Measurements from ENCODE around the gene C3orf49. TPM values are rescaled to one million over a fixed set of nuclear protein-coding genes. Genes with fewer than 3 reads are reported as not detected.

C3orf49 gene
- total RNA-seq, 4 donors from 2014 or later: not detected

DNA sequence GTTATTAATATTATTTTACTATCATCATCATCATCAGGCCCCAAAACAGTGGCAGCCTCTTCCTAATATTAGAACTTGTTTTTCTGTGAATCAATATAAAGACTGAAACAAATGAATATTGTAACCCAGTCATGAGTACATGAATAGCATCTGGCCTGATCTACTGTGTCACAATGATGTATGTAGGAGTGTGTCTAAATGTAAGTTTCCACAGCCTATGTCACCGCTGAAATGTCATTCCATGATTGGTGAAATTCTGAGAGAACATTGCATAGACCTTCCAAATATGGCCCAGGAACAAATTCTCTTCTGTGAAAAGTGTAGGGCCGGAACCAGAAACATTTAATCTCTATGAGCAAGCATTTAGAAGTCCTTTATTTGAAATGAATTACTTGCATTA is 20.6 kb upstream of the C3orf49 start:
- intact Hi-C loops (cut with DNase I): no loop called here
- WGBS, 2 donors: 87 to 95% methylated on average over 2 of the region's 2 CpGs
- no peak for DNase-seq
- TF ChIP-seq, protein P1, sequence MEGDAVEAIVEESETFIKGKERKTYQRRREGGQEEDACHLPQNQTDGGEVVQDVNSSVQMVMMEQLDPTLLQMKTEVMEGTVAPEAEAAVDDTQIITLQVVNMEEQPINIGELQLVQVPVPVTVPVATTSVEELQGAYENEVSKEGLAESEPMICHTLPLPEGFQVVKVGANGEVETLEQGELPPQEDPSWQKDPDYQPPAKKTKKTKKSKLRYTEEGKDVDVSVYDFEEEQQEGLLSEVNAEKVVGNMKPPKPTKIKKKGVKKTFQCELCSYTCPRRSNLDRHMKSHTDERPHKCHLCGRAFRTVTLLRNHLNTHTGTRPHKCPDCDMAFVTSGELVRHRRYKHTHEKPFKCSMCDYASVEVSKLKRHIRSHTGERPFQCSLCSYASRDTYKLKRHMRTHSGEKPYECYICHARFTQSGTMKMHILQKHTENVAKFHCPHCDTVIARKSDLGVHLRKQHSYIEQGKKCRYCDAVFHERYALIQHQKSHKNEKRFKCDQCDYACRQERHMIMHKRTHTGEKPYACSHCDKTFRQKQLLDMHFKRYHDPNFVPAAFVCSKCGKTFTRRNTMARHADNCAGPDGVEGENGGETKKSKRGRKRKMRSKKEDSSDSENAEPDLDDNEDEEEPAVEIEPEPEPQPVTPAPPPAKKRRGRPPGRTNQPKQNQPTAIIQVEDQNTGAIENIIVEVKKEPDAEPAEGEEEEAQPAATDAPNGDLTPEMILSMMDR (IDR thresholded peaks at IDR 0.05): no peak
- TF ChIP-seq POLR2A (IDR thresholded peaks at IDR 0.05): no peak
- H3K27ac ChIP-seq: no peak overlapping the region
- H3K9me3 ChIP-seq: no peaks in the 10 kb centered on the region
- no peaks in the 10 kb centered on the region for H3K36me3 ChIP-seq
- H3K4me1 ChIP-seq: no peaks in the 10 kb centered on the region
- H3K4me3 ChIP-seq: no peak overlapping the region
- no peaks in the 10 kb centered on the region for H3K27me3 ChIP-seq

DNA sequence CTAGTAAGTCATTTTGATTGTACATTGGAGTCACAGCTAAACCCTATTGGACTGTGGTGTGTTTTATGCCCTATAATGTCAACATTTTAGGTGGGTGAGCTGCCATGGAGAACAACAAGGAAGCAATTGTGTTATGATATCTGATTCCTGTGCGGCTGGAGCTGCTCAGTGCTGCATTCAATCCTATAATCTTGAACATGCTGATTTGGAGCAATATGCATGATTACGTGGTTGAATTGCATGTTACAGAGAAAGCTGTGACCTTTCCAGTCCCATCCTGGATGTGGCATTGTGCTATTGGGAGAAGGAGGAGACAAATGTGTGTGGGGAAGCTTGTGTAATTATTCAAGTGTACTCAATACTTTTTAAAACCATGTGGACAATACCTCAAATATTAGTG is 20.1 kb upstream of the C3orf49 start:
- H3K27me3 ChIP-seq: no peaks in the 10 kb centered on the region
- no peak for DNase-seq
- WGBS, 2 donors: 79 to 91% methylated on average over 2 of the region's 2 CpGs
- no peak overlapping the region for H3K4me3 ChIP-seq
- no peak overlapping the region for H3K27ac ChIP-seq
- TF ChIP-seq, protein P1 (IDR thresholded peaks at IDR 0.05): no peak
- no peak for TF ChIP-seq POLR2A (IDR thresholded peaks at IDR 0.05)
- H3K9me3 ChIP-seq: no peaks in the 10 kb centered on the region
- H3K4me1 ChIP-seq: no peaks in the 10 kb centered on the region
- intact Hi-C loops (cut with DNase I): no loop called here
- no peaks in the 10 kb centered on the region for H3K36me3 ChIP-seq

DNA sequence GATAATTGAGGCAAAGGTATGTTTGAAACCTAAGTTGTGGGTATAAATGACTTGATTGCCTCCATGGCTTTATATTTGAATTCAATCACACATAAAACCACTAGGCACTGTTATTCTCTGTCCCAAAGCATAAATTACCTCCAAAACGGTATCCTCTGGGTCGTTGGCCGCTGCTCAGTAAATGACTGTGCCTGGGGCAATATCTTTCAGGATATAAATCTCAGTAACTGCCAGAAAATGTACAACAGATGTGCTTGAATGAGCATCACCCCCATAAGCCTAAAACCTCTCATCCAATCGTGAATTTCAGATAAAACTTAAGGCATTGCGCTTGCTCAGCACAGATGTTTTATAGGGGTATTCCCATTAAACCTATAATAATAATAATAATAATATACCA is 19.0 kb upstream of the C3orf49 start:
- H3K4me1 ChIP-seq: no peaks in the 10 kb centered on the region
- H3K9me3 ChIP-seq: no peaks in the 10 kb centered on the region
- TF ChIP-seq, protein P1 (IDR thresholded peaks at IDR 0.05): no peak
- TF ChIP-seq POLR2A (IDR thresholded peaks at IDR 0.05): no peak
- 54 to 86% methylated on average over 5 of the region's 5 CpGs for WGBS, 2 donors
- H3K36me3 ChIP-seq: no peaks in the 10 kb centered on the region
- intact Hi-C loops (cut with DNase I): no loop called here
- no peak overlapping the region for H3K4me3 ChIP-seq
- H3K27ac ChIP-seq: no peak overlapping the region
- no peaks in the 10 kb centered on the region for H3K27me3 ChIP-seq
- no peak for DNase-seq

DNA sequence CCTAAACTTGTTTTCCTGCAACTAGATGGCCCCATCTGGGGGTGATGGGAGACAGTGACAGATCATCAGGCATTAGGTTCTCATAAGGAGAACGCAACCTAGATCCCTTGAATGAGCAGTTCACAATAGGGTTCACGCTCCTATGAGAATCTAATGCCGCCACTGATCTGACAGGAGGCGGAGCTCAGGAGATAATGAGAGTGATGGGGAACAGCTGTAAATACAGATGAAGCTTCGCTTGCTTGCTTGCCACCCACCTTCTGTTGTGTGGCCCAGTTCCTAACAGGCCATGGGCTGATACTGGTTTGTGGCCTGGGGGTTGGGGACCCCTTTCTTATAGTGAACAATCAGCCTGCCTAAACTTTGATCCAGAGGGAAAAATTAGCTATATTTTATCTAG is 15.2 kb upstream of the C3orf49 start:
- Histone ChIP-seq H3K27ac (no peak overlapping the region), H3K36me3 (no peaks in the 10 kb centered on the region), H3K4me1 (no peaks in the 10 kb centered on the region), H3K27me3 (no peaks in the 10 kb centered on the region), H3K4me3 (no peak overlapping the region), H3K9me3 (no peaks in the 10 kb centered on the region)
- DNase-seq: no peak
- TF ChIP-seq POLR2A (IDR thresholded peaks at IDR 0.05): no peak
- TF ChIP-seq, protein P1 (IDR thresholded peaks at IDR 0.05): no peak
- intact Hi-C loops (cut with DNase I): no loop called here
- WGBS, 2 donors: 73 to 79% methylated on average over 5 of the region's 5 CpGs

DNA sequence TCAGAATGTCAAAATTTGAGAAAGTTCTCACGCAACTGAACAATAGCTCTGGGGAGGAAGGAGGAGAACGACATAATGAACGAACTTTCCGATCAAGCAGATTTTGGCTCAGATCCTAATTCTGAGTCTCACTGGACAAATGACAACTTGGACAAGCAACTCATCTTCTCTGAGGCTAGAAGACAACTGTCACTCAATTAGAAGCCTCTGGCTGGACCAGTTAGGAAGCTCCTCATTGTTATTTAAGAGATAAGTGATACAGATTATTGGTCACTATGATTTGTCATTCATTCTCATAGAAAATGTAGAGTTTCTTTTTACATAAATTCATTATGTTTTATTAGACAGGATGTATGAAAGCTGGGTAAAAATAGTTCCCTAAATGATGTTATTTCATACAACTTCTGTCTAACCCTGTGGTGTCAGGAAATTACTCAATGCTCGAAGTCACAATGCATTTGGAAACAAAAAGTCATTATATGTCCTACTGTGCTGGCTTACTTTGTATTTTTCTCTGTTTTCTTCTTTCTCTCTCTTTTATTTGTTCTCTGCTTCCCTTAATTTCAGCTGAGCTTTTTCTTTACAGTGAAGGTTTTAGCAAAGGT is 11.0 kb upstream of the C3orf49 start:
- 59 to 68% methylated on average over 5 of the region's 5 CpGs for WGBS, 2 donors
- Histone ChIP-seq H3K9me3 (no peaks in the 10 kb centered on the region), H3K27ac (no peak overlapping the region), H3K27me3 (no peaks in the 10 kb centered on the region), H3K4me1 (no peaks in the 10 kb centered on the region), H3K36me3 (no peaks in the 10 kb centered on the region), H3K4me3 (no peak overlapping the region)
- DNase-seq: no peak
- TF ChIP-seq POLR2A (IDR thresholded peaks at IDR 0.05): no peak
- intact Hi-C loops (cut with DNase I): no loop called here

DNA sequence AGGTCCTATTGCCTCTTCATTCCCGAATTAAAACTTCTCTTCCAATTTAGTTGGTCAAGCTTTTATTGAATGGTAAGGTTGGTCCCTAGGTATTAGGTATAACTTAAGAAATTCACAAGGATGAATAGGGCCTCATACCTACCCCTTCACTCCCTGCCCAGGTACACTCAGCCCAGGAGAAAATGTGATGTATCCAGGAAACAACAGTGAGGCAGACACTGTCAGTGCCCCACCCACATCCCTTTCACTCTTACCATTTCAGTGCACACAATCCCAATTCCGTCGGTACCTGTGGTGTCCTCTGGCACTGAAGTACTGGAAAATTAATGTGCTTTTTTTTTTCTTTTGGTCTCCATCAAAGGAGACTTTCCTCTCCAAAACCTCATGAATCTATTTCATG is 10.5 kb upstream of the C3orf49 start:
- 68 to 73% methylated on average over 3 of the region's 3 CpGs for WGBS, 2 donors
- TF ChIP-seq POLR2A (IDR thresholded peaks at IDR 0.05): no peak
- TF ChIP-seq, protein P1 (IDR thresholded peaks at IDR 0.05): no peak
- intact Hi-C loops (cut with DNase I): no loop called here
- Histone ChIP-seq H3K27ac (no peak overlapping the region), H3K27me3 (no peaks in the 10 kb centered on the region), H3K9me3 (no peaks in the 10 kb centered on the region), H3K36me3 (no peaks in the 10 kb centered on the region), H3K4me1 (no peaks in the 10 kb centered on the region), H3K4me3 (no peak overlapping the region)
- DNase-seq: no peak

Data from esophagus squamous epithelium (tissue), 5 donors.